ENCODE results near the gene TMEM44. TPM values are rescaled to one million over a fixed set of nuclear protein-coding genes. Genes with fewer than 3 reads are reported as not detected.
A peak's percentile ranks its signal among the peaks of the same experiment; 100 is the strongest.

The TMEM44 gene
- total and polyA plus RNA-seq, 9 of the 15 experiments (the other 6 are each of a cell fraction or from before 2014, with no cell fraction given) = 0.53 to 18.1 (median 11.3) TPM

DNA sequence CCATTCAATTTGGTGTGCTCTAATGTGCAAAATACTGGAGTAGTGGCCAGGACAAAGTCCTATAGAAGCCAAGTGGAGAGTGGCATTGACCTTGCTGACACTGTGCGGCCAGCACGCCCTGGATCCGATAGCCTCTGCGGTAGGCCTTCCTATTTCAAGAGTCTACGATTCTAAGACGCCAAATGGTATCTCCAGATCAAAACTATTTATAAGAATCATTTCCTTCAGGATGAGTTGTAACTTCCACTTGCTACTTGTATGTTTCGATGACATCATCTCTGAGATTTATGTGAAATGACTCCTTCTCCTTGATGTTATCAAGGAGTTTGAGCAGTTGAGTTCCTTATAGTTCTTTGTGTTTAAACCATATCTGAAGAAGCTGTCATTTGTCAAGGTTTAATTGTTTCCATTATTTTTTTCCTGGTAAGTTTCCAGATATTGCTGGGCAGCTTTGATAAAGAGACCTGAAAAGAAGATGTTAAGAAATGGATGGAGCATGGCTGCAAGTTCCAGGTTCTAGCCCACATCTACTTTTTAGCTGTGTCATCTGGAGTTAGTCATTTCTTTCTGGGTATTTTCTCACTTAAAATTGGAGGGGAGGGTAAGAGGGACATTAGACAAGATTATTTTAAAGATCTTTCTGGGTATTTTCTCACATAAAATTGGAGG, 71.8 kb downstream of the TMEM44 start (continued):
- TF ChIP-seq, protein P1, sequence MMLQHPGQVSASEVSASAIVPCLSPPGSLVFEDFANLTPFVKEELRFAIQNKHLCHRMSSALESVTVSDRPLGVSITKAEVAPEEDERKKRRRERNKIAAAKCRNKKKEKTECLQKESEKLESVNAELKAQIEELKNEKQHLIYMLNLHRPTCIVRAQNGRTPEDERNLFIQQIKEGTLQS (IDR thresholded peaks at IDR 0.05) = peak; percentile 100
- TF ChIP-seq, protein P1 (CRISPR knock-in tag; conservative IDR thresholded peaks at IDR 0.05) = peak; percentile 91
- TF ChIP-seq, protein P2, sequence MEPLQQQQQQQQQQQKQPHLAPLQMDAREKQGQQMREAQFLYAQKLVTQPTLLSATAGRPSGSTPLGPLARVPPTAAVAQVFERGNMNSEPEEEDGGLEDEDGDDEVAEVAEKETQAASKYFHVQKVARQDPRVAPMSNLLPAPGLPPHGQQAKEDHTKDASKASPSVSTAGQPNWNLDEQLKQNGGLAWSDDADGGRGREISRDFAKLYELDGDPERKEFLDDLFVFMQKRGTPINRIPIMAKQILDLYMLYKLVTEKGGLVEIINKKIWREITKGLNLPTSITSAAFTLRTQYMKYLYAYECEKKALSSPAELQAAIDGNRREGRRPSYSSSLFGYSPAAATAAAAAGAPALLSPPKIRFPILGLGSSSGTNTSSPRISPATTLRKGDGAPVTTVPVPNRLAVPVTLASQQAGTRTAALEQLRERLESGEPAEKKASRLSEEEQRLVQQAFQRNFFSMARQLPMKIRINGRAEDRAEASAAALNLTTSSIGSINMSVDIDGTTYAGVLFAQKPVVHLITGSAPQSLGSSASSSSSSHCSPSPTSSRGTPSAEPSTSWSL (CRISPR knock-in tag; IDR thresholded peaks at IDR 0.05; ENCODE audit: borderline replicate concordance) = no peak
- TF ChIP-seq SMARCC2 (IDR thresholded peaks at IDR 0.05; ENCODE audit: low read depth) (peak; percentile 93), CCNT2 (IDR thresholded peaks at IDR 0.05; ENCODE audit: borderline replicate concordance, extremely low read depth, insufficient read length, low read depth, low read length) (peak; percentile 46), CREB1 (IDR thresholded peaks at IDR 0.05) (peak; percentile 24; the same call in 1 of the 2 replicates), CREB1 (CRISPR knock-in tag; IDR thresholded peaks at IDR 0.05) (no peak), ZNF217 (CRISPR knock-in tag; IDR thresholded peaks at IDR 0.05) (no peak), ZEB2 (IDR thresholded peaks at IDR 0.05) (peak; percentile 75; the same call in 1 of the 2 replicates), FOXM1 (IDR thresholded peaks at IDR 0.05; ENCODE audit: low read depth) (peak; percentile 42; the same call in 1 of the 2 replicates), FOXM1 (CRISPR knock-in tag; IDR thresholded peaks at IDR 0.05; ENCODE audit: low read depth) (no peak), ARID1B (IDR thresholded peaks at IDR 0.05) (peak; percentile 90), MTA1 (IDR thresholded peaks at IDR 0.05; ENCODE audit: borderline replicate concordance) (peak; percentile 81; the same call in 1 of the 2 replicates), C11orf30 (IDR thresholded peaks at IDR 0.05; ENCODE audit: low read depth) (peak; percentile 95), ZNF589 (CRISPR knock-in tag; IDR thresholded peaks at IDR 0.05; ENCODE audit: low read depth) (peak; percentile 60; the same call in 1 of the 2 replicates), ADNP (tag; IDR thresholded peaks at IDR 0.05) (peak; percentile 68), TAL1 (IDR thresholded peaks at IDR 0.05) (0 out of 2 replicates have a peak, but pooled peaks have one; percentile 20)
- TF ChIP-seq, protein P3, sequence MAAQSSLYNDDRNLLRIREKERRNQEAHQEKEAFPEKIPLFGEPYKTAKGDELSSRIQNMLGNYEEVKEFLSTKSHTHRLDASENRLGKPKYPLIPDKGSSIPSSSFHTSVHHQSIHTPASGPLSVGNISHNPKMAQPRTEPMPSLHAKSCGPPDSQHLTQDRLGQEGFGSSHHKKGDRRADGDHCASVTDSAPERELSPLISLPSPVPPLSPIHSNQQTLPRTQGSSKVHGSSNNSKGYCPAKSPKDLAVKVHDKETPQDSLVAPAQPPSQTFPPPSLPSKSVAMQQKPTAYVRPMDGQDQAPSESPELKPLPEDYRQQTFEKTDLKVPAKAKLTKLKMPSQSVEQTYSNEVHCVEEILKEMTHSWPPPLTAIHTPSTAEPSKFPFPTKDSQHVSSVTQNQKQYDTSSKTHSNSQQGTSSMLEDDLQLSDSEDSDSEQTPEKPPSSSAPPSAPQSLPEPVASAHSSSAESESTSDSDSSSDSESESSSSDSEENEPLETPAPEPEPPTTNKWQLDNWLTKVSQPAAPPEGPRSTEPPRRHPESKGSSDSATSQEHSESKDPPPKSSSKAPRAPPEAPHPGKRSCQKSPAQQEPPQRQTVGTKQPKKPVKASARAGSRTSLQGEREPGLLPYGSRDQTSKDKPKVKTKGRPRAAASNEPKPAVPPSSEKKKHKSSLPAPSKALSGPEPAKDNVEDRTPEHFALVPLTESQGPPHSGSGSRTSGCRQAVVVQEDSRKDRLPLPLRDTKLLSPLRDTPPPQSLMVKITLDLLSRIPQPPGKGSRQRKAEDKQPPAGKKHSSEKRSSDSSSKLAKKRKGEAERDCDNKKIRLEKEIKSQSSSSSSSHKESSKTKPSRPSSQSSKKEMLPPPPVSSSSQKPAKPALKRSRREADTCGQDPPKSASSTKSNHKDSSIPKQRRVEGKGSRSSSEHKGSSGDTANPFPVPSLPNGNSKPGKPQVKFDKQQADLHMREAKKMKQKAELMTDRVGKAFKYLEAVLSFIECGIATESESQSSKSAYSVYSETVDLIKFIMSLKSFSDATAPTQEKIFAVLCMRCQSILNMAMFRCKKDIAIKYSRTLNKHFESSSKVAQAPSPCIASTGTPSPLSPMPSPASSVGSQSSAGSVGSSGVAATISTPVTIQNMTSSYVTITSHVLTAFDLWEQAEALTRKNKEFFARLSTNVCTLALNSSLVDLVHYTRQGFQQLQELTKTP (IDR thresholded peaks at IDR 0.05; ENCODE audit: low read depth in 1 of 2, partially characterized antibody in 2 of 2) = peak in 1 of 2 experiments; percentile 17
- TF ChIP-seq, protein P4, sequence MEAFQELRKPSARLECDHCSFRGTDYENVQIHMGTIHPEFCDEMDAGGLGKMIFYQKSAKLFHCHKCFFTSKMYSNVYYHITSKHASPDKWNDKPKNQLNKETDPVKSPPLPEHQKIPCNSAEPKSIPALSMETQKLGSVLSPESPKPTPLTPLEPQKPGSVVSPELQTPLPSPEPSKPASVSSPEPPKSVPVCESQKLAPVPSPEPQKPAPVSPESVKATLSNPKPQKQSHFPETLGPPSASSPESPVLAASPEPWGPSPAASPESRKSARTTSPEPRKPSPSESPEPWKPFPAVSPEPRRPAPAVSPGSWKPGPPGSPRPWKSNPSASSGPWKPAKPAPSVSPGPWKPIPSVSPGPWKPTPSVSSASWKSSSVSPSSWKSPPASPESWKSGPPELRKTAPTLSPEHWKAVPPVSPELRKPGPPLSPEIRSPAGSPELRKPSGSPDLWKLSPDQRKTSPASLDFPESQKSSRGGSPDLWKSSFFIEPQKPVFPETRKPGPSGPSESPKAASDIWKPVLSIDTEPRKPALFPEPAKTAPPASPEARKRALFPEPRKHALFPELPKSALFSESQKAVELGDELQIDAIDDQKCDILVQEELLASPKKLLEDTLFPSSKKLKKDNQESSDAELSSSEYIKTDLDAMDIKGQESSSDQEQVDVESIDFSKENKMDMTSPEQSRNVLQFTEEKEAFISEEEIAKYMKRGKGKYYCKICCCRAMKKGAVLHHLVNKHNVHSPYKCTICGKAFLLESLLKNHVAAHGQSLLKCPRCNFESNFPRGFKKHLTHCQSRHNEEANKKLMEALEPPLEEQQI (IDR thresholded peaks at IDR 0.05) = 0 out of 2 replicates have a peak, but pooled peaks have one; percentile 15
